ENCODE measurements around the gene GTPBP10. TPM values are rescaled to one million over a fixed set of nuclear protein-coding genes. Genes with fewer than 3 reads are reported as not detected.

The GTPBP10 gene
- polyA plus RNA-seq, 1 donor (not counting 4 experiments of a cell fraction or from before 2014, with no cell fraction given), result 26.6 TPM

DNA sequence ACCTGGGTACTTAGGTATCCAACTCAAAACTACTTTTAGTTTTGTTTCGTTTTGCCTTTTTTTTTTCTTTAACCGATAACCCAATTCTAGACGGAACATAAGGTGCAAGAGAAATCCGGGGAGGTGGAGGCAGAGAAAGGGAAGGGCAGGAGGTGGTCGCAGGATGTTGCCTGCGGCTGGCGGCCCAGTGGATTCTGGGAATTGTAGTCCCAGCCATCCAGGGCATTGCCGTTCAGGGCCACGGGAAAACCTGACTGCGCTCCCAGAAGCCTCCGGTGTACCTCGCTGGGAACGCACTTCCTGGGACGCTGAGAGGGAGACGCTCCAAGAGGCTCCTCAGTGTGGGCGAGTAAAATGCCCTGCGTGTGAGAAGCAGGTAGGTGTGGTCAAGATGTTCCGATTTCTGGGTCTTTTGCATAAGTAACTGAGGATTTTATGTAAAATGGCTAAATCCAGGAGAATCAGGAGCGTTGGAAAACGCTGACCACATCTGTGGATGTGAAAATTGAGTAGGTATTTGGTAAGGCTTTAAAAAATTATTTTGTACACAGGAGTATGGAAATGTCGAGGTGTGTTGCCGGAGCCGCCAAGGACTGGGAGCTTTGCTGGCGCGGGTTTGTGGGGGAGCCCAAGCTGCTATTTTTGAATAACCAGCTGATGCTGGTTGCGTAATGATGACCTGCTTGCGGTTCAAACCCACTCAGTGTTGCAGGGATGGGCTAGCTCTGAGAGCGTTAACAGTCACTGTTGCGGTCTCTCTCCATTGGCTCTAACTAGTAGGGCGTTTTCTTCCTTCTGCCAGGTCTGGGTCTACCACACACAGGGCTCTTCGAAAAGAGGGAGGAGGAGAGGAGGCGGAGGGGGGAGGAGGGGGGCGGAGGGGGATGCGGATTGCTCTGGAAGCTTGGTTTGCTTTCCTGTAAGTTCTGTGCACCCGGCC, 56.9 kb downstream of the GTPBP10 start, which contains the start of gene CLDN12:
TSS of gene CLDN12 (plus strand) at position 288 of the 940 bp plus-strand sequence. CDS start 9,216 bp downstream, outside the sequence.
- dilution Hi-C loops (cut with MboI; ENCODE audit: extremely low pct_ligation_motif_present, low sequenced_read_pairs), result no loop called here
- DNase-seq (ENCODE audit: low read depth, low spot score) (peak; percentile 73), FAIRE-seq (peak; percentile 99)
- Histone ChIP-seq H3K4me2 (ENCODE audit: control insufficient read depth, extremely low read depth, insufficient read depth, low read depth, low read length) (peak within 1 kb of the TSS; percentile 95), H3K27ac (ENCODE audit: control insufficient read depth, insufficient read depth, low read length) (peak within 1 kb of the TSS; percentile 100), H2AFZ (ENCODE audit: control insufficient read depth, low read length) (peak within 1 kb of the TSS; percentile 95), H3K4me3 (ENCODE audit: control insufficient read depth in 2 of 3, extremely low read depth in 1 of 3, insufficient read depth in 2 of 3, low read depth in 1 of 3, low read length in 3 of 3) (peak within 1 kb of the TSS; percentile 55 to 93 (median 86)), H3K4me1 (ENCODE audit: control insufficient read depth, extremely low read depth, insufficient read depth, low read length) (peaks cover 4% of the 10 kb centered on the region), H3K9me3 (ENCODE audit: control insufficient read depth, low read depth, low read length) (no peaks in the 10 kb centered on the region), H3K9me1 (ENCODE audit: control insufficient read depth, extremely low read depth, insufficient read depth, low read length) (no peaks in the 10 kb centered on the region), H3K27me3 (ENCODE audit: control insufficient read depth, extremely low read depth, insufficient read depth, low read length) (no peaks in the 10 kb centered on the region), H3K36me3 (ENCODE audit: control insufficient read depth in 2 of 2, extremely low read depth in 1 of 2, insufficient read depth in 2 of 2, low read length in 2 of 2) (peaks cover 4 to 9% of the 10 kb centered on the region in 2 experiments), H3K79me2 (ENCODE audit: control insufficient read depth, insufficient read depth, low read length) (peaks cover 26% of the 10 kb centered on the region), H3K9ac (ENCODE audit: control insufficient read depth, extremely low read depth, insufficient read depth, low read length) (peak within 1 kb of the TSS; percentile 99), H4K20me1 (ENCODE audit: control insufficient read depth, extremely low read depth, insufficient read depth, low read length) (no peaks in the 10 kb centered on the region)
- TF ChIP-seq, protein P1, sequence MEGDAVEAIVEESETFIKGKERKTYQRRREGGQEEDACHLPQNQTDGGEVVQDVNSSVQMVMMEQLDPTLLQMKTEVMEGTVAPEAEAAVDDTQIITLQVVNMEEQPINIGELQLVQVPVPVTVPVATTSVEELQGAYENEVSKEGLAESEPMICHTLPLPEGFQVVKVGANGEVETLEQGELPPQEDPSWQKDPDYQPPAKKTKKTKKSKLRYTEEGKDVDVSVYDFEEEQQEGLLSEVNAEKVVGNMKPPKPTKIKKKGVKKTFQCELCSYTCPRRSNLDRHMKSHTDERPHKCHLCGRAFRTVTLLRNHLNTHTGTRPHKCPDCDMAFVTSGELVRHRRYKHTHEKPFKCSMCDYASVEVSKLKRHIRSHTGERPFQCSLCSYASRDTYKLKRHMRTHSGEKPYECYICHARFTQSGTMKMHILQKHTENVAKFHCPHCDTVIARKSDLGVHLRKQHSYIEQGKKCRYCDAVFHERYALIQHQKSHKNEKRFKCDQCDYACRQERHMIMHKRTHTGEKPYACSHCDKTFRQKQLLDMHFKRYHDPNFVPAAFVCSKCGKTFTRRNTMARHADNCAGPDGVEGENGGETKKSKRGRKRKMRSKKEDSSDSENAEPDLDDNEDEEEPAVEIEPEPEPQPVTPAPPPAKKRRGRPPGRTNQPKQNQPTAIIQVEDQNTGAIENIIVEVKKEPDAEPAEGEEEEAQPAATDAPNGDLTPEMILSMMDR (optimal IDR thresholded peaks at IDR 0.05 in 1 of 3, IDR thresholded peaks at IDR 0.05 in 1 of 3, conservative IDR thresholded peaks at IDR 0.05 in 1 of 3; ENCODE audit: extremely low read depth in 1 of 3, insufficient read depth in 2 of 3, low read length in 3 of 3), result no peak
- no peak for TF ChIP-seq EZH2 (IDR thresholded peaks at IDR 0.05; ENCODE audit: low read length)

DNA sequence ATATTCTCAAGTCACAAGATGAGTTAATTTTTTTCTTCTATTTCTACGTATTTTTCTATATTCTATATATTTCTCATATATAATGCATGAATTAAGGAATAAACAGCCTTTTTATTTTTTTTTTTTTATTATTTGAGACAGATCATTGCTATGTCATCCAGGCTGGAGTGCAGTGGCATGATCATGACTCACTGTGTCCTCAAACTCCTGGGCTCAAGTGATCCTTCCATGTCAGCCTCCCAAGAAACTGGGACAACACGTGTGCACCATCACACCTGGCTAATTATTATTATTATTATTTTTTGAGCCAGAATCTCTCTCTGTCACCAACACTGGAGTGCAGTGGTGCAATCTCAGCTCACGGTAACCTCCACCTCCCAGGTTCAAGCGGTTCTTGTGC, 58.3 kb downstream of the GTPBP10 start:
- dilution Hi-C loops (cut with MboI; ENCODE audit: extremely low pct_ligation_motif_present, low sequenced_read_pairs), result no loop called here
- Histone ChIP-seq H3K9me3 (ENCODE audit: control insufficient read depth, low read depth, low read length) (no peaks in the 10 kb centered on the region), H3K4me3 (ENCODE audit: control insufficient read depth in 2 of 3, extremely low read depth in 1 of 3, insufficient read depth in 2 of 3, low read depth in 1 of 3, low read length in 3 of 3) (peak overlapping the region in 2 of 3 experiments; percentile 86 to 93), H4K20me1 (ENCODE audit: control insufficient read depth, extremely low read depth, insufficient read depth, low read length) (no peaks in the 10 kb centered on the region), H2AFZ (ENCODE audit: control insufficient read depth, low read length) (no peak overlapping the region), H3K4me2 (ENCODE audit: control insufficient read depth, extremely low read depth, insufficient read depth, low read depth, low read length) (peak overlapping the region; percentile 88), H3K79me2 (ENCODE audit: control insufficient read depth, insufficient read depth, low read length) (peaks cover 29% of the 10 kb centered on the region), H3K27ac (ENCODE audit: control insufficient read depth, insufficient read depth, low read length) (peak overlapping the region; percentile 100), H3K27me3 (ENCODE audit: control insufficient read depth, extremely low read depth, insufficient read depth, low read length) (no peaks in the 10 kb centered on the region), H3K9me1 (ENCODE audit: control insufficient read depth, extremely low read depth, insufficient read depth, low read length) (no peaks in the 10 kb centered on the region), H3K4me1 (ENCODE audit: control insufficient read depth, extremely low read depth, insufficient read depth, low read length) (peaks cover 4% of the 10 kb centered on the region), H3K36me3 (ENCODE audit: control insufficient read depth in 2 of 2, extremely low read depth in 1 of 2, insufficient read depth in 2 of 2, low read length in 2 of 2) (peaks cover 4 to 11% of the 10 kb centered on the region in 2 experiments), H3K9ac (ENCODE audit: control insufficient read depth, extremely low read depth, insufficient read depth, low read length) (peak overlapping the region; percentile 99)
- DNase-seq (ENCODE audit: low read depth, low spot score), result no peak
- no peak for TF ChIP-seq EZH2 (IDR thresholded peaks at IDR 0.05; ENCODE audit: low read length)
- TF ChIP-seq, protein P1 (optimal IDR thresholded peaks at IDR 0.05 in 1 of 3, IDR thresholded peaks at IDR 0.05 in 1 of 3, conservative IDR thresholded peaks at IDR 0.05 in 1 of 3; ENCODE audit: extremely low read depth in 1 of 3, insufficient read depth in 2 of 3, low read length in 3 of 3), result no peak
- FAIRE-seq, result no peak

Measured in keratinocyte (primary cell).